Smooth muscle cell of the brain vasculature (primary cell): Measurements from ENCODE around the gene PSPN.
"Not testable (repeated sequence)": the region's sequence is repeated elsewhere in the genome, so short reads cannot be mapped to it uniquely, and the experiment has no call there.

ENCODE experiments used
- DNase-seq: peaks from one replicate; pipeline ENCODE4 v3.0.0-alpha.2; 2012; ENCODE audit warnings: low read depth, low spot score

Gene PSPN

DNA sequence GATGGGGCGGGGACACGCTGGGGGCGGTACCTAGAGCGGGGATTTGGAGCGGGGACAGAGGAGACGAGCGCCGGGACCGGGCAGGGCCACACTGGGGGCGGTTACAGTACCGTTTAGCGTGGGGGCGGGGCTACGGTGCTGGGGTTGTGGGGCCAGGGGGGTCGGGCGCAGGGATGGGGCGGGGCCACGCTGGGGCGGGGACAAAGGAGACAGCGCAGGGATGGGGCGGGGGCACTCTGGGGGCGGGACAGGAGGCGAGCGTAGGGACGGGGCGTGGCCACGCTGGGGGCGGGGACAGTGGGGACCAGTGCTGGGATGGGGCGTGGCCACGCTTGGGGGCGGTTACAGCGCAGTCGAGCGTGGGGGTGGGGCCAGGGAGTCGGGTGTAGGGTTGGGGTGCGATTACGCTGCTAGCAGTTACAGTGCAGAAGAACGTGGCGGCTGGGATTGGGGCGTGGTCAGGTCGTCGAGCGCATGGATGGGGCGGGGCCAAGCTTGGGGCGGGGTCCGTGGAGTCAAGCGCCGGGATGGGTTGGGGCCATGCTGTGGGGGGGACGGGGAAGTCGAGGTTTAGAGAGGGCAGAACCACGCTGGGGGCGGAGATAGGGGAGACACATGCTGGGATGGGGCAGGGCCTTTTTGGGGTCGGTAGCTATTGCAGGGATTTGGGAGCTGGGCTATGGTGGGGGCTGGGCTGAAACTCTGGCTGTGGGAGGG, 2.5 kb downstream of the PSPN start:
- peak; percentile 92 for DNase-seq

DNA sequence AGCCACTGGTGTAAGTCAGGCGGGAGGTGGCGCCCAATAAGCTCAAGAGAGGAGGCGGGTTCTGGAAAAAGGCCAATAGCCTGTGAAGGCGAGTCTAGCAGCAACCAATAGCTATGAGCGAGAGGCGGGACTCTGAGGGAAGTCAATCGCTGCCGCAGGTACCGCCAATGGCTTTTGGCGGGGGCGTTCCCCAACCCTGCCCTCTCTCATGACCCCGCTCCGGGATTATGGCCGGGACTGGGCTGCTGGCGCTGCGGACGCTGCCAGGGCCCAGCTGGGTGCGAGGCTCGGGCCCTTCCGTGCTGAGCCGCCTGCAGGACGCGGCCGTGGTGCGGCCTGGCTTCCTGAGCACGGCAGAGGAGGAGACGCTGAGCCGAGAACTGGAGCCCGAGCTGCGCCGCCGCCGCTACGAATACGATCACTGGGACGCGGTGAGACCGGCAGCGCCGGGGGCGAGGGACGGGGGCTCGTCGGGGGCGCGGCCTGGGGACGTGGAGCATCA, 3.1 kb downstream of the PSPN start, which contains the start of gene ALKBH7:
Gene ALKBH7 (plus strand): TSS at position 201 of the 502 bp plus-strand sequence. CDS start 27 bp downstream, at position 228.
- peak; percentile 99 for DNase-seq

DNA sequence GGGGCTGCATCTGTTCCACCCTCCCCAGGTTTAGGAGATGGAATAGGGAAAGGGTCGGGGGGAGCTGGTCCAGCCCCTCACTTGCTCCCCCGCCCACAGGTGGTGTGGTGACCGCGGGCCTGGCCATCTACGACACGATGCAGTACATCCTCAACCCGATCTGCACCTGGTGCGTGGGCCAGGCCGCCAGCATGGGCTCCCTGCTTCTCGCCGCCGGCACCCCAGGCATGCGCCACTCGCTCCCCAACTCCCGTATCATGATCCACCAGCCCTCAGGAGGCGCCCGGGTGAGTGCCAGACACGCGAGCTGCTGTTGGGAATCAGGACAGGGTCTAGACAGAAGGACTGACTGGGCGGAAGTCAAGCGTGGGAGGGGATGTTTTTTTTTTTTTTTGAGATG, 11.4 kb downstream of the PSPN start:
- no peak for DNase-seq

DNA sequence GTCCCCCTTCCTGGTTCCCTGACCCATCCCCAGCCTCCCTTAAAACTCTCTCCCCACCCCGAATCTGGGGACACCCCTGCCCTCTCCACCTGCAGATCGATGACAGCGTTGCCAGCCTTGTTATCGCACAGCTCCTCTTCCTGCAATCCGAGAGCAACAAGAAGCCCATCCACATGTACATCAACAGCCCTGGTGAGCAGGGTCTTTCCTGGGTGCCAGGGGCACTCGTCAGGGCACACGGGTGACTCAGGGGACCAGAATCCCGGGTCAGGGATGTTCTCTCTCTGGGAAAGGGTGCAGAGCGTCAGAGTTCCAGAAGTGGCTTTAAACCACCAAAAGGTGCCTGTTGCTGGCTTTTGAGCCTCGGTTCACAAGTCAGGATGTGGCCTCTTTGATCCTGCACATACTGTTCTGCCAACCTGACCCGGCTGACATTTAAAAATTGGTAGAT, 13.4 kb downstream of the PSPN start:
- DNase-seq = no peak

DNA sequence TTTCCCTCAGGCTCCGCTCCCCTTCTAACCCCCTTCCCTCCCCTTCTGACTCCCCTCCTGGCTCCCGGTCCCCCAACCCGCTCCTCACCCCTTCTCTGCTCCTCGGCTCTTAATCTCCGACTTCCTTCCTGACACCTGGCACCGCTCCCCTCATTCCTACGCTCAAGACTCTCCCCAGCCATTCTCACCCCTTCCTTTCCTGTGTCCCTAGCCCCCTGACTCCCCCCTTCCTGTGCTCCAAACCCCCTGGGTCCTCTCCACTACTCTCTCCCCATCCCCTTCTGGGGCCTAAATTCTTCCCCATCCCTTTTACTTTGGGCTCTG, 13.7 kb downstream of the PSPN start:
- DNase-seq = no peak

DNA sequence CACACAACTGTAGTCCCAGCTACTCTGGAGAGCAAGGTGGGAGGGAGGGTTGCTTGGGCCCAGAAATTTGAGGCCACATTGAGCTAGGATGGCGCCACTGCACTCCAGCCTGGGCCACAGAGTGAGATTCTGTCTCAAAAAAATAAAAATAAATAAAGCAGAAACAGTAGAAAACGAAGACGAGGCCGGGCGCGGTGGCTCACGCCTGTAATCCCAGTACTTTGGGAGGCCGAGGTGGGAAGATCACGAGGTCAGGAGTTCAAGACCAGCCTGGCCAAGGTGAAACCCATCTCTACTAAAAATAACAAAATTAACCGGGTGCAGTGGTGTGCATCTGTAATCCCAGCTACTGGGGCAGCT, 14.9 kb downstream of the PSPN start:
- DNase-seq = not testable (repeated sequence)

DNA sequence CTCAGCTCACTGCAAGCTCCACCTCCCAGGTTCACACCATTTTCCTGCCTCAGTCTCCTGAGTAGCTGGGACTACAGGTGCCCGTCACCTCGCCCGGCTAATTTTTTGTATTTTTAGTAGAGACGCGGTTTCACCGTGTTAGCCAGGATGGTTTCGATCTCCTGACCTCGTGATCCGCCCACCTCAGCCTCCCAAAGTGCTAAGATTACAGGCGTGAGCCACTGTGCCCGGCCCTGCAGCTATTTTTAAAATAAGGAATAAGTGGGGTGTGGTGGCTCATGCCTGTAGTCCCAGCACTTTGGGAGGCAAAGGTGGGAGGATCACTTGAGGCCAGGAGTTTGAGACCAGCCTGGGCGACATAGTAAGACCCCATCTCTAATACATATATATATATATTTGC, 15.3 kb downstream of the PSPN start:
- not testable (repeated sequence) for DNase-seq

DNA sequence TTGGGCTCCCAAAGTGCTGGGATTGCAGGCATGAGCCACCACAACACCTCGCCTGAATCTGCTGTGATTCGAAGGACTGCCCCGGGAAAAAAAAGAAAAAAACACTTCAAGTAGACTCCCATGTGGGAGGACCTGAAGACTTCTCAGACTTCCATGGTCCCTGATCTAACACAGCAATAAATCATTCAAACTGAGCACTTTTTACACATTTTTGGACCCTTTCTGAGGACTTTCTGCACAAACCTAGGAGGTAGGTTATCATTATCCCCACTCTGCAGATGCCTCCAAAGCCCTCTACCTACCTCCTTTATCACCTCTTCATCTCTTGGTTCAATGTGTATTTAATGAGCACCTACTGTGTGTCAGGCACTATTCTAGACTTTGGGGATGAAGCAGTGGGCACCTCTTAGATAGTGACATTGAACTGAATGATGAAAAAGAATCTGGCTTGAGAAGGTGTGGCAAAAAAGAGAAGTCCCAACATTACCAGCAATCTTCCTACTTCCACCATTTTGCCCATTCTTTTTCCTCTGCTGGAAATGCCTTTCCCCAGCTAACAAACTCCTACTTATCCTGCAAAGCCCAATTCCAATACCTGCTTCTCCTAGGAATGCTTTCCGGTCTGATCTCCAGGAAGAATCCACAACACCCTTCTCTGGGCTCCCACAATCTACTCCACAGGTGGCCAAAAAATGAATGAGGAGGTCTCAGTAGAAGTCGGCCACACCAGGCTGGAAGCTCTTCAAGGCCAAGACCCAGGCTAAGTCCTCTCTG, 16.0 kb downstream of the PSPN start:
- no peak for DNase-seq

DNA sequence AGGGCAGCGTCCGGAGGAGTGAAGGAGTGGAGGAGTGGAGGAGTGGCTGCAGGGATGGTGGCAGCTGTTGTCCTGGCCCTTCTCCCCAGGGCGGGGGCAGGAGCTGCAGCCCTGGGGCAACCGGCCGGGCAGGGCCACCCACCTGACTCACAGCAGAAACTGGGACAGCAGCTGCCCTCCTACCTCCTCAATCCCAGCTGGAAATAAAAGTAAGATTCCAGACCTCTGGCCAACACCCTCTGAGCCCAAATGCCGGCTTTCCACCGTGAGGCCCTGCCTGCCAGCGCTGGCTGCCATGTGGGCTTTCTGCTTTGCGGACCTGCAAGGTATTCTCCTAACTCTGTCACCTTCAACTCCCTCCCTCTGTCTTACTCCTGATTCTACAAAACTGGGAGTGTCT, 17.7 kb downstream of the PSPN start:
- no peak for DNase-seq

DNA sequence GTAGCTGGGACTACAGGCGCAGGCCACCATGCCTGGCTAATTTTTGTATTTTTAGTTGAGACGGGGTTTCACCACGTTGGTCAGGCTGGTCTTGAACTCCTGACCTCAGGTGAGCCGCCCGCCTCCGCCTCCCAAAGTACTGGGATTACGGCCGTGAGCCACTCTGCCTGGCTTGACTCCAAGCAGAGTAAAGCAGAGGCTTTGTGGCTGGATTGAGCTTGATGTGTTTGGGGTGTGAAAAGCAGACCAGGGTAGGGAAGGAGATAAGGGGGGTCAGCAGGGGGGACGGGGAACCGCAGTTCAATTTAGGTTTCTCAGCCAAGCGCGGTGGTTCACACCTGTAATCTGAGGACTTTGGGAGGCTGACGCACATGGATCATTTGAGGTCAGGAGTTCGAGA, 18.6 kb downstream of the PSPN start:
- DNase-seq = no peak

DNA sequence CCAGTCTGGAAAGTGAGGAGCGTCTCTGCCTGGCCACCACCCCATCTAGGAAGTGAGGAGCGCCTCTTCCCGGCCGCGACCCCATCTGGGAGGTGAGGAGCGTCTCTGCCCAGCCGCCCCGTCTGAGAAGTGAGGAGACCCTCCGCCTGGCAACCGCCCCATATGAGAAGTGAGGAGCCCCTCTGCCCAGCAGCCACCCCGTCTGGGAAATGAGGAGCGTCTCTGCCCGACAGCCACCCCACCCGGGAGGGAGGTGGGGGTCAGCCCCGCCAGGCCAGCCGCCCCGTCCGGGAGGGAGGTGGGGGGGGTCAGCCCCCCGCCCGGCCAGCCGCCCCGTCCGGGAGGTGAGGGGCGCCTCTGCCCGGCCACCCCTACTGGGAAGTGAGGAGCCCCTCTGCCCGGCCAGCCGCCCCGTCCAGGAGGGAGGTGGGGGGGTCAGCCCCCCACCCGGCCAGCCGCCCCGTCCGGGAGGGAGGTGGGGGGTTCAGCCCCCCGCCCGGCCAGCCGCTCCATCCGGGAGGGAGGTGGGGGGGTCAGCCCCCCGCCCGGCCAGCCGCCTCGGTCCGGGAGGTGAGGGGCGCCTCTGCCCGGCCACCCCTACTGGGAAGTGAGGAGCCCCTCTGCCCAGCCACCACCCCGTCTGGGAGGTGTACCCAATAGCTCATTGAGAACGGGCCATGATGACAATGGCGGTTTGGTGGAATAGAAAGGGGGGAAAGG, 20.3 kb downstream of the PSPN start:
- not testable (repeated sequence) for DNase-seq

DNA sequence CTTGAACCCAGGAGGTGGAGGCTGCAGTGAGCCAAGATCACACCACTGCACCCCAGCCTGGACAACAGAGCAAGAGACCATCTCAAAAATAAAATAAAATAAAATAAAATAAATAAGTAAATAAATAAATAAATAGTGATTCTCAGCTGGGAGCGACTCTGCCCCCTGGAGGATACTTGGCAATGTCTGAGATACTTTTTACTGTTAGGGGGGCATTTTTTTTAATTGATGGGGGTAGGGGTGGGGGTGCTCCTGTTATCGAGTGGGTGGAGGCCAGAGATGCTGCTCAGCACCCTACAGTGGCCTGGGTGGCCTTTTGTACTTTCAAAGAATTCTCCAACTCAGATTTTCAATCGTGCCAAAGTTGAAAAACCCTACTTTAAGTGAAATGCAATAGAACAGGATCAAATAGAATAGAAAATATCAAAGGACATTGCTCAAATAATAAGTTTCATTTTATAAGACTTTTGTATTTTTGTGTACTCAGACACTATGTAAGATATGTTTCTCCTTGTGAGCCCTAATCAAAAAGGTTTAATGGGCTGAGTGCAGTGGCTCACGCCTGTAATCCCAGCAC, 21.5 kb downstream of the PSPN start:
- DNase-seq = no peak

DNA sequence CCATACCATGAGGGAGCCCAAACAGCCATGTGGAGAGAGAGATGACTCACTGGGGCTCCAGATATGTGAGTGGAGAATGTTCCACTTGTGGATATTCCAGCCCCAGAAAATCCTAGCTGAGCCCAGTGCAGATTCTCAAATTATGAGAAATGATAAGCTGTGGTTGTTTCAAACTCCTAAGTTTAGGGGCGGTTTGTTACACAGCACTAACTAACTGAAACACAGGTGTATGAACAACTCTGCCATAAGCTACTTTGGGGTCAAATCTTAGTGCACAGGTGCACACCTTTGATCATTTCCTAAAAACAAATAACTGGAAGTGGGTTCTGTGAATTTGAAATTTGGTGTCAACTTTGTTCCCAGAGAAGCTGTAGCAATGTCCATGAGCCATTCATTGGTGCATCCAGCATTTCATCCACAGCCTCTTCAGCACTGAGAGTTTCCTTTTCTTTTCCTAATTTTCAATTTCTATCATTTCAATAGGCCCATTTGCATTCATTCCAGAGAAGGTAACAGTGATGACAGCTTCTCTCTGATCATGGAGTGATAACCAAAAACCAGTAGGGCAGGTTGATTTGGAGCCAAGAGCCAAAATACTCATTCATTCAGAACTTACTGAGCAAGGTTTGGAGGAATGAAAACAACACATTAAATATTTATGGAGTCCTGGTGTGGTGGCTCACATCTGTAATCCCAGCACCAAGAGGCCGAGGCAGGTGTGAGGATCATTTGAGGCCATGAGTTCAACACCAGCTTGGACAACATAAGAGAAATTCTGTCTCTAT, 23.2 kb downstream of the PSPN start:
- DNase-seq = no peak

DNA sequence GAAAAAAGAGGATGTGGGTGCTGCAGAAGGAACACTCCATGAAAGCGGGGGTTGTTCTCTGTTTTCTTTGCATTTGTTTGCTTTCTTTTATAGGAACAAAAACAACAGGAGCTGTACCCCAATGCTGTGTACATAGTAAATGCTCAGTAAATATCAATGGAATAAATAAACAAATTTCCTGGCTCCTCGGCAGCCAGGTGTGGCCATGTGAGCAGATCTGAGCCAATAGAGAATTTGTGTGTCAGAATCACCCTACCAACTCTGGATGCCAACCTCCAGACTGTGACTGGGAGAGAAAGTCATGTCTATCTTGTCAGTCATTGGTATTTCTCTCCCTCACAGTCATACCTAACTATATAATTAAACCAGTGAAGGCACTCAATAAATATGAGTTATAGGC, 25.0 kb downstream of the PSPN start:
- DNase-seq = no peak

DNA sequence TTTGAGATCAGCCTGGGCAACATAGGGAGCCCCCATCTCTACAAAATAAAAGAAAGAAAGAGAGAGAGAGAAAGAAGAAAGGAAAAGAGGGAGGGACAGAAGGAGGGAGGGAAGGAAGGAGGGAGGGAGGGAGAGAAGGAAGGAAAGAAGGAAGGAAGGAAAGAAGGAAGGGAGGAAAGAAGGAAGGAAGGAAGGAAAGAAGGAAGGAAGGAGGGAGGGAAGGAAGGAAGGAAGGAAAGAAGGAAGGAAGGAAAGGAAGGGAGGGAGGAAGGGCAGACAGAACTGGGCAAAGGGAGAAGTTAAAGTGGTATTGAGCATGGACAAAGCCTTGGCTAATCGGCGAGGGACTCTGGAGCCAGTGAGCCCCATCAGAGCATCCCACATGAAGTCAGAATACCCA, 26.5 kb downstream of the PSPN start:
- not testable (repeated sequence) for DNase-seq

DNA sequence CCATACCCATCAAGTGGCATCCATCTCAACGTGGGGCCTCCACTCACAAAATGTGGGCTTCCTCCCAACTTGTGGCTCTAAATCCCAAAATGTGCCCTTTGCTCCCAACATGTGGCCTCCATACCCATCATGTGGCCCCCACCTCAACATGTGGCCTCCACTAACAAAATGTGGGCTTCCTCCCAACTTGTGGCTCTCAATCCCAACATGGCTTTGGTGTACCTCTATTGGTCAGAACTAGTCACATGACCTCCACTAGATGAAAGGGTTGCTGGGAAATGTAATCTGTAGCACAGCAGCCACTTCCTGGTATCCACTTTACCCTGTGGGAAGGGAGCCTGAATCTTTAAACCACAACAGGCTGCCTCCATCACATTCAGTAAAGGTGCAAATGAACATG, 32.3 kb downstream of the PSPN start:
- no peak for DNase-seq

DNA sequence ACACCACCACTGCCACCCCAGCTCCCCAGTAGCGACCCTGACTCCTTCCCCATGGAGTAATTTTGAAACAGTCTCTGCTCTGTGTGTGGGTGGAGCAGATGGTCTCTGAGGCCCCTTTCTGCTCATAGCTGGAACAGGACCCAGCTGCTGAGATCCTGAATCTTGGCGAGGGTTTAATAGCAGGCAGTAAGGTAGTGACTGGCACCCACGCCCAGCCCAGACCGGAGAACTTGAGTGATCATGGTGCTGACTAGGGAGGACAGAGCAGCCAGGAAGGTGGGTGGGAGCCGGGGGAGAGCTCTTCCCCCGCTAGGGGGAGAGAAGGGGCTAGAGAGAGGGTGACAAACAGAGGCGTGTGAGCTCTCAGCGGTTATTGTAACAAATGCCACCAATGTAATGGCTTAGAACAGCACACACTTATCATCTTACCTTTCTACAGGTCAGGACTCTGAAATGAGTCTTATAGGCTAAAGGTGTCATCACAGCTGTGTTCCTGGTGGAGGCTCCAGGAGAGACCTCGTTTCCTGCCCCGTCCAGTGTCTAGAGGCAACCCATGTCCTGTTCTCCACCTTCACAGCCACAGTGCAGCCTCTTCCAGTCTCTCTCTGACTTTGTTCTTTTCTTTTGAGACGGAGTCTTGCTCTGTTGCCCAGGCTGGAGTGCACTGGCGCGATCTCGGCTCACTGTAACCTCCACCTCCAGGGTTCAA, 35.1 kb downstream of the PSPN start:
- no peak for DNase-seq

DNA sequence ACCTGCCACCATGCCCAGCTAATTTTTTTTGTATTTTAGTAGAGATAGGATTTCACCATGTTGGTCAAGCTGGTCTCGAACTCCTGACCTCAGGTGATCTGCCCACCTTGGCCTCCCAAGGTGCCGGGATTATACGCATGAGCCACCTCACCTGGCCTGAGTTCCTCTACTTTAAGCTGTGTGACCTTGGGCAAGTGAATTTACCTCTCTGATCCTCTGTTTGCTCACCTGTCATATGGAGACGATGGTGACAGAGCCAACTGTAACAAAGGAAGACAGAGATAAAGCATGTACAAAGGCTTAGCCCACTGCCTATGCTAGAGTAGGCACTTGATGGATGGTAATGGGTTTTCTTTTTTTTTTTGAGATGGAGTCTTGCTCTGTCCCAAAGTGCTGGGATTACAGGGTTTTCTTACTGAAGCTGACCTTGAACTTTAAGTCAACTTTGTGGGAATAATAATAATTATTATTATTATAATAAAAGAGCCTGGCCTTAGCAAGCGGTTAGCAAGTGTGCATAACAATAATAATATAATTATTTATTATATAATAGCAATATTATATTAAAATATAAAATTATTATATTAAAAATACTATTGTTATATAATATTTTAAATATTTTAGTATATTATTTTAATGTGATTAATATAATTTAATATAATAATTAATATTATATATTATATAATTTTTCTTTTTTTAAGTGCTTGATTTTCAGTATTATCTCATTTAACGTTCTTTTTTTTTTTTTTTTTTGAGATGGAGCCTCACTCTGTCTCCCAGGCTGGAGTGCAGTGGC, 41.0 kb downstream of the PSPN start:
- no peak for DNase-seq

DNA sequence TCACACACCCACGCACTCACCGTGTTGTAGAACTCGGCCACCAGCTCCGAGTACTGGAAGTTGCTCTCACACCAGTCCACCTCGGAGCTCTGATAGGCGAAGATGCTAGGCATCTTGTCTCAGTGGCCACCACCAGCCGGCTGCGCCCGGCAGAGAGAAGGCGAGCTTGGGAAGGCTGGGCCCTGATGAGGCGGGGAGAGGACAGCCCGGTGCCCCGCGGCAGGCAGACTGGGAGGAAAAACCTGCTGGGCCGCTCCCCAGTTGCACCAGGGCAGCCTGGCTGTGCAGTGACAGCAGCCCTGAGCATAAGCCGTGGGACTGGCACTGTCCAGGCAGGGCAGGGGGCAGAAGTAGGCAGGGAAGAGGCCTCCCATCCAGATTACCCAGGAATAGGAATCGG, 42.3 kb downstream of the PSPN start, which contains the start of gene ACER1:
Gene ACER1 (minus strand): TSS at position 174 of the 400 bp plus-strand sequence. CDS start 61 bp downstream, at position 113.
- DNase-seq = no peak

DNA sequence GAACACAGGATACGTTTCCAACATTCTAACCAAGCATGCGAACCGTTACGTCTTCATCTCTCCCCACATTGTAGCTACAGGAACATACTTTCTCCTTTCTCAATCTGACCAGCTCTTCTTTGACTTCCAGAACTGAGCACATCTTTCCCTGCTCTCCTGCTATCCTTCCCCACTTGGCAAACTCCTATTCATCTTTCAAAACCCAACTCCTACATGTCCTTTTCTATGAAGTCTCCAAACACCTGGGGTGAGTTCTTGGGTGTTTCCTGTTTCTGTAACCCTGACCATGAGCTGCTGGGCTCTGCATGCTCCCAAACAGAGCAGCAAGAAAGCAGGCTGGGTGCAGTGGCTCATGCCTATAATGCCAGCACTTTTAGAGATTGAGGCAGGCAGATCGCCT, 48.9 kb downstream of the PSPN start:
- no peak for DNase-seq
